ENCODE measurements around the gene CPNE4.

GRCh38 chr3:131543714-131544113 lies 491.1 kb downstream of the CPNE4 start:
- TF ChIP-seq CTCF (conservative IDR thresholded peaks at IDR 0.05; ENCODE audit: low read length) (peak; percentile 33; the same call in 1 of the 2 replicates), EZH2phosphoT487 (IDR thresholded peaks at IDR 0.05; ENCODE audit: borderline replicate concordance) (no peak)
